Thoracic aorta (tissue), 2 donors: ENCODE data around the gene MEIOB. TPM values are rescaled to one million over a fixed set of nuclear protein-coding genes. Genes with fewer than 3 reads are reported as not detected.
"Not testable (repeated sequence)": the region's sequence is repeated elsewhere in the genome, so short reads cannot be mapped to it uniquely, and the experiment has no call there.

Source experiments
- ATAC-seq: fragments of 150-250 bp; one replicate; pipeline ENCODE4 v1.8.0; 2017; ENCODE audit warnings: low read depth; ENCODE audit not compliant: insufficient number of reproducible peaks, low FRiP score
- DNase-seq: peaks from one replicate; pipeline ENCODE4 v3.0.0-alpha.2; 2020; ENCODE audit warnings: low spot score
- H3K27ac ChIP-seq, 2 donors: fragments of 200-600 bp; sonication (generic); 1 replicate in 1 of 2; 2 replicates in 1 of 2; pipeline ENCODE4 v1.5.1; 2016; ENCODE audit warnings: mild to moderate bottlenecking in 2 of 2, moderate library complexity in 2 of 2
- H3K27me3 ChIP-seq: fragments of 200-600 bp; sonication (generic); replicated peaks from 2 replicates; pipeline ENCODE4 v1.6.0; 2016; ENCODE audit warnings: mild to moderate bottlenecking; ENCODE audit not compliant: insufficient read depth
- H3K36me3 ChIP-seq: fragments of 200-600 bp; sonication (generic); one replicate; pipeline ENCODE4 v1.5.1; 2016
- H3K4me1 ChIP-seq, 2 donors: fragments of 200-600 bp; sonication (generic); 1 replicate in 1 of 2; 2 replicates in 1 of 2; pipeline versions ENCODE4 v1.5.1 to v1.6.0; 2016; ENCODE audit warnings: low read depth in 2 of 2, mild to moderate bottlenecking in 1 of 2; ENCODE audit not compliant: control insufficient read depth in 1 of 2
- H3K4me3 ChIP-seq: fragments of 200-600 bp; sonication (generic); 2 replicates; pipeline ENCODE4 v1.5.1; 2016; ENCODE audit warnings: mild to moderate bottlenecking
- H3K9me3 ChIP-seq: fragments of 200-600 bp; sonication (generic); 2 replicates; pipeline ENCODE4 v1.5.1; 2016
- CTCF ChIP-seq: fragments of 200-600 bp; sonication (generic); IDR thresholded peaks from one replicate; pipeline ENCODE4 v1.5.1; 2019; ENCODE audit warnings: antibody characterized with exemption
- total RNA-seq, 2 donors: library from RNA; depleted of rRNA; stranded (reverse); fragments of >200 nt; gene quantifications; one replicate each; pipeline versions ENCODE4 v1.1.0 to v1.2.3, GENCODE V29; 2016

MEIOB gene
- total RNA-seq: not detected

- DNase-seq (no peak), ATAC-seq (no peak)
- no peaks in the 10 kb centered on the region for H3K9me3 ChIP-seq
- no peaks in the 10 kb centered on the region for H3K36me3 ChIP-seq
- H3K4me3 ChIP-seq: peak within 1 kb of the TSS; percentile 39
- peaks cover 9% of the 10 kb centered on the region for H3K27me3 ChIP-seq
- no peaks in the 10 kb centered on the region for H3K4me1 ChIP-seq
- no peak for TF ChIP-seq CTCF
- no peak within 1 kb of the TSS for H3K27ac ChIP-seq
Measured at GRCh38 chr16:1871974-1872635, at the start of gene MEIOB. MEIOB (minus strand) TSS chr16:1872164; CDS start chr16:1868175, 3,989 bp downstream.

- Histone ChIP-seq H3K36me3 (no peaks in the 10 kb centered on the region), H3K27me3 (peaks cover 22% of the 10 kb centered on the region)
- ATAC-seq: no peak
Measured at GRCh38 chr16:1920727-1921171, 48.8 kb upstream of the MEIOB start.

GRCh38 chr16:1920122-1920521, 48.2 kb upstream of the MEIOB start:
- not testable (repeated sequence) for H3K36me3 ChIP-seq, H3K27ac ChIP-seq, ATAC-seq, DNase-seq, H3K4me1 ChIP-seq, H3K9me3 ChIP-seq, H3K4me3 ChIP-seq
- H3K27me3 ChIP-seq: peaks cover 22% of the 10 kb centered on the region

More at GRCh38 chr16:1920727-1921171, 48.8 kb upstream of the MEIOB start:
- no peak overlapping the region for H3K4me3 ChIP-seq
- no peak overlapping the region for H3K27ac ChIP-seq
- H3K4me1 ChIP-seq: no peaks in the 10 kb centered on the region
- no peak for DNase-seq
- no peaks in the 10 kb centered on the region for H3K9me3 ChIP-seq
- TF ChIP-seq CTCF: no peak

GRCh38 chr16:1919327-1919998, 47.5 kb upstream of the MEIOB start:
- Histone ChIP-seq H3K27ac (no peak overlapping the region), H3K4me3 (no peak overlapping the region), H3K36me3 (no peaks in the 10 kb centered on the region), H3K27me3 (peaks cover 22% of the 10 kb centered on the region), H3K4me1 (no peaks in the 10 kb centered on the region), H3K9me3 (no peaks in the 10 kb centered on the region)
- TF ChIP-seq CTCF: no peak
- ATAC-seq (no peak), DNase-seq (no peak)

- Histone ChIP-seq H3K4me1 (no peaks in the 10 kb centered on the region), H3K27me3 (peaks cover 18% of the 10 kb centered on the region), H3K9me3 (no peaks in the 10 kb centered on the region), H3K4me3 (no peak within 1 kb of the TSS), H3K36me3 (no peaks in the 10 kb centered on the region), H3K27ac (no peak within 1 kb of the TSS)
- TF ChIP-seq CTCF: no peak
- DNase-seq (no peak), ATAC-seq (no peak)
Measured at GRCh38 chr16:1918351-1919326, 46.7 kb upstream of the MEIOB start, which contains the start of gene HS3ST6. HS3ST6 (minus strand) TSS chr16:1918415; CDS start chr16:1918323, 92 bp downstream.
